Endometrial microvascular endothelial cells (primary cell): ENCODE data around the gene CLN3. TPM values are rescaled to one million over a fixed set of nuclear protein-coding genes. Genes with fewer than 3 reads are reported as not detected.
"Not testable (repeated sequence)": the region's sequence is repeated elsewhere in the genome, so short reads cannot be mapped to it uniquely, and the experiment has no call there.

Experiments
- in situ Hi-C: cut with HindIII; loops from 2 replicates; pipeline ENCODE4 v1.10.0; 2017; ENCODE audit warnings: low sequenced_read_pairs, low pct_unique_long_range_greater_than_20kb; ENCODE audit errors: inconsistent ontology term
- total RNA-seq: library from RNA; depleted of rRNA; stranded (reverse); fragments of >200 nt; gene quantifications from one replicate; pipeline ENCODE4 v1.2.3, GENCODE V29; 2015; ENCODE audit errors: inconsistent ontology term

Gene CLN3
- total RNA-seq = 28.6 TPM

- in situ Hi-C loops = no loop called here
These were observed at the start of gene CLN3 for GRCh38 chr16:28491970-28492474. Gene CLN3 (minus strand): TSS chr16:28492074. CDS start chr16:28491759, 315 bp downstream.

GRCh38 chr16:28540346-28540745 lies 48.5 kb upstream of the CLN3 start:
- in situ Hi-C loops = no loop called here

- in situ Hi-C loops = no loop called here
These were observed 47.1 kb upstream of the CLN3 start, which contains the start of gene NUPR1 for GRCh38 chr16:28538733-28539596. Gene NUPR1 (minus strand): TSS chr16:28538974. CDS start chr16:28538907, 67 bp downstream.

- in situ Hi-C loops = no loop called here
These were observed 46.3 kb upstream of the CLN3 start for GRCh38 chr16:28537964-28538732.

GRCh38 chr16:28537076-28537475 lies 45.2 kb upstream of the CLN3 start:
- in situ Hi-C loops = no loop called here

GRCh38 chr16:28534542-28535373 lies 42.9 kb upstream of the CLN3 start:
- in situ Hi-C loops = no loop called here

- in situ Hi-C loops = no loop called here
These were observed 41.2 kb upstream of the CLN3 start for GRCh38 chr16:28532940-28533647.

- in situ Hi-C loops = no loop called here
These were observed 40.2 kb upstream of the CLN3 start for GRCh38 chr16:28531777-28532744.

- in situ Hi-C loops = no loop called here
These were observed 37.2 kb upstream of the CLN3 start for GRCh38 chr16:28529124-28529523.

- in situ Hi-C loops = no loop called here
These were observed 36.6 kb upstream of the CLN3 start for GRCh38 chr16:28528463-28528867.

GRCh38 chr16:28527985-28528384 lies 36.1 kb upstream of the CLN3 start:
- in situ Hi-C loops = no loop called here

GRCh38 chr16:28527100-28527785 lies 35.4 kb upstream of the CLN3 start:
- in situ Hi-C loops = not testable (repeated sequence)

GRCh38 chr16:28526201-28527099 lies 34.6 kb upstream of the CLN3 start:
- in situ Hi-C loops = no loop called here

GRCh38 chr16:28524681-28525171 lies 32.9 kb upstream of the CLN3 start:
- in situ Hi-C loops = no loop called here

GRCh38 chr16:28522792-28523191 lies 30.9 kb upstream of the CLN3 start:
- in situ Hi-C loops = no loop called here

- in situ Hi-C loops = no loop called here
These were observed 29.6 kb upstream of the CLN3 start for GRCh38 chr16:28521436-28521835.
